Activated naive CD4-positive, alpha-beta T cell treated with anti-CD3 and anti-CD28 coated beads, Interleukin-2, amount 10 ng/mL, durations not matched to agents 7 days and 5 days (primary cell): Measurements from ENCODE around the gene UBXN4.
A peak's percentile ranks its signal among the peaks of the same experiment; 100 is the strongest.
"Not testable (repeated sequence)": the region's sequence is repeated elsewhere in the genome, so short reads cannot be mapped to it uniquely, and the experiment has no call there.

Experiments used
- CTCF ChIA-PET: fragments of 350-600 bp; sonication (Branson Sonifier 250); formaldehyde crosslinking; loops from one replicate; lab custom pipeline; 2021; ENCODE audit warnings: antibody characterized with exemption; lab: Charles Lee
- DNase-seq: peaks from one replicate; pipeline ENCODE4 v3.0.0-alpha.2; 2020
- H3K27ac Mint-ChIP-seq: one replicate; pipeline ENCODE4 v1.8.0; 2021; ENCODE audit warnings: mild to moderate bottlenecking, moderate library complexity, mixed read lengths
- H3K27me3 Mint-ChIP-seq: one replicate; pipeline ENCODE4 v1.8.0; 2021; ENCODE audit warnings: mild to moderate bottlenecking, mixed read lengths
- H3K36me3 Mint-ChIP-seq: one replicate; pipeline ENCODE4 v1.8.0; 2021; ENCODE audit warnings: mixed read lengths
- H3K4me1 Mint-ChIP-seq: one replicate; pipeline ENCODE4 v1.8.0; 2021; ENCODE audit warnings: mixed read lengths
- H3K4me3 Mint-ChIP-seq: one replicate; pipeline ENCODE4 v1.8.0; 2021; ENCODE audit warnings: mild to moderate bottlenecking, moderate library complexity, mixed read lengths
- H3K9me3 Mint-ChIP-seq: one replicate; pipeline ENCODE4 v1.8.0; 2021; ENCODE audit warnings: mixed read lengths

Gene UBXN4

DNA sequence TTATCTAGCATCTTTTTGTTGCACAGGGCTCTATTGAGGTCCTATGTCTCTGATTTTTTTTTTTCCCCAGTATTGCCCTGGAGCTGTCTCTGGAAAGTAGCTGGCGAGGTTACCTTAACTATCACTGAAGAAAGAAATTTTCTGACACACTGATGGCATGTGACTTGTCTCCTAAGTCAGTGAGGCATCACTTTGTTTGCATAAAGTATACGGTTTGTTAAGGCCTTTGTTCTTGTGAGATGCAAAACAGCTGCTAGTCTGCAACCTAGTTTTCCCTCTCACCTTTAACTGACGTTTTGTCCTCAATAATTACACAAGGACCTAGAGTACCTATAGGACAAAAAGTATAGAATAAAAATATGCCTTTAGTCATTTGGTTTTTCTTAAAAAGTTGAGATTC is 41.8 kb downstream of the UBXN4 start:
- CTCF ChIA-PET: interaction anchor here (0.7 to 2.8 kb wide), 2 partner anchors 14 to 20 kb away, joined by 3 to 11 read pairs; no protein-coding TSS in a partner anchor
- no peak for DNase-seq
- no peaks in the 10 kb centered on the region for H3K27me3 Mint-ChIP-seq
- no peak overlapping the region for H3K27ac Mint-ChIP-seq
- no peak overlapping the region for H3K4me3 Mint-ChIP-seq
- H3K9me3 Mint-ChIP-seq: no peaks in the 10 kb centered on the region
- no peaks in the 10 kb centered on the region for H3K4me1 Mint-ChIP-seq
- H3K36me3 Mint-ChIP-seq: peaks cover 63% of the 10 kb centered on the region

DNA sequence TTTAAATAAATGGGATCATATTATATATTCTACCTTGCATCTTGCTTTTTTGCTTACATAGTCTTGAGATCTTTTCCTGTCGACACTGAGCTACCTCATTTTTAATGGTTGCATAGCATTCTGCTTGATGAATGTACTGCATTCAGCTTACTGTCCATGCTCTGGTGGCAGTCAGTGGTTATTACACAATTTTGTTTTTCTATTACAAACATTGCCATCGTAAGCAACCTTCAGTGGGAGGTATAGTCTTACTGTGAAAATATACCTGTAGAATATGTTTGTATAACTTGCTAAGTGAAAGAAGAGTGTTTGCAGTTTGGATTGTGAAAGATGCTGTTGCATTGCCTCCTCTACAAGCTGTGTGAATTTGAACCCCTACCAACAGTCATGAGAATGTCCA is 43.4 kb downstream of the UBXN4 start:
- CTCF ChIA-PET: interaction anchor here (0.8 to 2.8 kb wide), 4 partner anchors 10 to 835 kb away, joined by 3 to 11 read pairs (median 6); no protein-coding TSS in a partner anchor
- H3K27me3 Mint-ChIP-seq: no peaks in the 10 kb centered on the region

DNA sequence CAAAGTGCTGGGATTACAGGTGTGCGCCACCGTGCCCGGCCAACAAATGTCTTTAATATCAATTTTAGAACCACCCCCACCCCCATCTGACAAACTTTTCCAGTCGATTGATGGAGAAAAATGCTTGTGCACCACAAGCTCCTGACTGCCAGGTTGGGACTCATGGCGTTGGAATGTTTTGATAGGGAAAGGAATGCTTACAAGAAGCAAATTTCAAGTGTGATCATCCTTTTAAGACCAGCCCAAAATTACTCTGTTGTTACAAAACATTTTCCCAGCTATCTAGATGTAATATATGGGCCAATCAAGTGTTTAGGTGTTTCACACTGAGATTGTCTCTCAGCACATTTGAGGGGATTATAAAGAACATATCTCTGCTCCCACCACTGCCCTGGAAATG is 45.2 kb downstream of the UBXN4 start:
- Mint-ChIP-seq H3K27ac (no peak overlapping the region), H3K36me3 (peaks cover 41% of the 10 kb centered on the region)

More for the DNA sequence above, 43.4 kb downstream of the UBXN4 start:
- Mint-ChIP-seq H3K36me3 (peaks cover 54% of the 10 kb centered on the region), H3K4me3 (no peak overlapping the region), H3K9me3 (no peaks in the 10 kb centered on the region), H3K27ac (no peak overlapping the region), H3K4me1 (no peaks in the 10 kb centered on the region)
- DNase-seq: no peak

DNA sequence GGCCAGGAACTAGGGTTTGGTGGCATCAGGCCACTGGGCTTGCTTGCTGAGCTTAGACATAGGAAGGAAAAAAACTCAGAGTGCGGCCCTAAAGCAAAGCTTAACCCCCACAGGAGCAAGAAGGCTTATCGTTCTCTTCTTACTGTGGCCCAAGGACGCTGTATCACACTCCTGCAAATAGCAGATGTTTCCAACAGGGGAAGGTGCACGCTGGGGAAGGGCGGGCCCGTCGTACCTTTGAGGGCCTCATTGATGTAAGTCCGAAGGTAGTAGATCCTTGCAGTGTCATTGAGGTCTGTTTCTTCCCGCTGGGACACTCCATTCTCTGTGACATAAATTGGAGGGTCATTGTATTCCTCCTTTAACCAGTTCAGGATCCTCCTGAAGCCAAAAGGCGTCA is 48.8 kb downstream of the UBXN4 start:
- Mint-ChIP-seq H3K36me3 (peaks cover 12% of the 10 kb centered on the region), H3K9me3 (no peaks in the 10 kb centered on the region), H3K4me3 (no peak overlapping the region), H3K27me3 (peaks cover 10% of the 10 kb centered on the region), H3K4me1 (peaks cover 15% of the 10 kb centered on the region), H3K27ac (no peak overlapping the region)
- CTCF ChIA-PET: no interaction called here
- DNase-seq: no peak

More for the DNA sequence above, 45.2 kb downstream of the UBXN4 start:
- H3K9me3 Mint-ChIP-seq: no peaks in the 10 kb centered on the region
- no peak overlapping the region for H3K4me3 Mint-ChIP-seq
- H3K27me3 Mint-ChIP-seq: peaks cover 3% of the 10 kb centered on the region
- DNase-seq: no peak
- CTCF ChIA-PET: interaction anchor here (1.2 to 2.1 kb wide), 2 partner anchors 10 to 11 kb away, joined by 3 to 6 read pairs; no protein-coding TSS in a partner anchor
- no peaks in the 10 kb centered on the region for H3K4me1 Mint-ChIP-seq

DNA sequence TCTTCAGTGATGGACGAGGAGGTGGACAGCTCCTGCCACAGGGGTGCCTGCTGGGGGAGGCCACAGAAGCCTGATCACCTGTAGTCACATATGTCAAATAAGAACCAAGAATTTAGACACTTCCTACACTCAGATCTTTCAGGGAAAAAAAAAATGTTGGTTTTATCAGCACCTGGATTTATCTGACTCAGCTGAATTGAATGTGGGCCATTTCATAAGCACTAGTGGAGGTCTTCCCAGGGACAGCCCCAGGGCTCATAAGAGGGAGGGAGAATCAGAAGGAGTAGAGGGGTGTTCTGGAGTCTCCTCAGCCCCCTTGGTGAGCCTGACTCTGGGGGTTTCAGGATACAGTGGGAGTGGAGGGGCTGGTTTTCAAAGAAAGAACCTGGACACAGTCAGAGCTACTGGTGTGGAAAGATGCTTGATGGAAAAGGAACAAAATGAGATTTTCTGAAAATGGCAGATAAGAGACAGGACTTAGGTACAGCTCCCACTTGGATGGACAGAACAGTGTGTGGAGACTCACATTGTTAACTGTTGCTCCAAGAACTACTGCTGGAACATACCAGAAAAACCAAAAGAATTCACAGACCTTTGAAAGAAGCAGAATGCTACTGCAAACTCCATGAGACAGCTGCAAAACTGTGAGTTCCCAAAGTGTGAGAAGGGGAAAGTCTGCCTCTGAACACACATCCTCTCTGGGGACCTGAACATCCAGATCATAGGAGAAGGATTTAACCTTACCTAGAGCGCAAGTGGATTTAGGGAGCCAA is 49.9 kb downstream of the UBXN4 start:
- no peak for DNase-seq
- Mint-ChIP-seq H3K36me3 (peaks cover 7% of the 10 kb centered on the region), H3K27ac (no peak overlapping the region), H3K27me3 (peaks cover 10% of the 10 kb centered on the region), H3K4me1 (peaks cover 17% of the 10 kb centered on the region), H3K9me3 (no peaks in the 10 kb centered on the region), H3K4me3 (no peak overlapping the region)
- CTCF ChIA-PET: no interaction called here

DNA sequence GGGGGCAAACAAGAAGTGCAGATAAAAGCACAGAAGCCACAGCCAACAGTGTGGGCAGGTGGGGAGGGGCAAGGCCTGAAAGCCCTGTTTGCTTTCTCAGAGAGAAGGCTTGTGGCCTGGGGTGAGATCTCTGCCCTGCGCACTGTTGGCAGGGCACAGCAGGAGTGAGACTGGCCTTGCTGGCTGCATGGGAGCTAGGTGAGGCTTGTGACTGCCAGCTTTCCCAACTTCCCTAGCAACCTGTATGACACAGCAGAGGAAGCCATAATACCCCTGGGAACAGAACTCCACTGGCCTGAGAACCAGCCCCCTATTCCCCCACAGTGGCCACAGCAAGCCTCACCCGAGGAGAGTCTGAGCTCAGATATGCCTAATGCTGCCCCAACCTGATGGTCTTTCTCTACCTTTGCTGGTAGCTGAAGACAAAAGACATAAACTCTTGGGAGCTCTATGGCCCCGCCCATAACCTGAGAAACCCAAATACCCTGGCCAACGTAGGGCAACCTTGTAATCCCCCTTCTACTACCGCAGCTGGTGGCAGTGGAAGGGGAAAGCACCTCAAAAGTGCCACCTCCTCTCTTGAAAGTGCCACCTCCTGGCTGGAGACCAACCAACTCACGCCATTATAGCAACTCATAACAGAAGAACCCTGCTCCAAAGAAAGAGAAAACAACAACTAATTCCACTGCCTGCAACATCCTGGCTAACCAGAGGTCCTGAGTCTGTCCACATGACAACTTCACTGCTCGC is 50.9 kb downstream of the UBXN4 start:
- Mint-ChIP-seq H3K9me3 (no peaks in the 10 kb centered on the region), H3K27ac (peak overlapping the region; percentile 24), H3K4me1 (peaks cover 17% of the 10 kb centered on the region), H3K4me3 (no peak overlapping the region), H3K27me3 (peaks cover 10% of the 10 kb centered on the region), H3K36me3 (peaks cover 1% of the 10 kb centered on the region)
- CTCF ChIA-PET: no interaction called here
- no peak for DNase-seq

DNA sequence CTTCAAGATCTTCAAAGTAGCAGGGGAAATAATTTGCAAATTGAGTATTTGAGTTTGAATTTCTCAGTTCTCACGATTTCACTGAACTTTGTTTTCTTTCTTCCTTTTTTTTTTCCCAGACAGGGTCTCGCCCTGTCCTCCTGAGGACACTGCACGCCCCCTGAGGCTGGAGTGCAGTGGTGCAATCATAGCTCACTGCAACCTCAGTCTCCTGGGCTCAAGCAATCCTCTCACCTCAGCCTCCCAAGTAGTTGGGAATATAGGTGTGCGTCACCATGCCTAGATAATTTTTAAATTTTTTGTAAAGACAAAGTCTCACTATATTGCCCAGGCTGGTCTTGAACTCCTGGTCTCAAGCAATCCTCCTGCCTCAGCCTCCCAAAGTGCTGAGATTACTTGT is 54.0 kb downstream of the UBXN4 start:
- CTCF ChIA-PET: interaction anchor here (0.6 to 2.1 kb wide), 3 partner anchors 11 to 68 kb away, joined by 3 to 8 read pairs (median 3); no protein-coding TSS in a partner anchor
- not testable (repeated sequence) for H3K27ac Mint-ChIP-seq
- H3K9me3 Mint-ChIP-seq: peaks cover 14% of the 10 kb centered on the region

DNA sequence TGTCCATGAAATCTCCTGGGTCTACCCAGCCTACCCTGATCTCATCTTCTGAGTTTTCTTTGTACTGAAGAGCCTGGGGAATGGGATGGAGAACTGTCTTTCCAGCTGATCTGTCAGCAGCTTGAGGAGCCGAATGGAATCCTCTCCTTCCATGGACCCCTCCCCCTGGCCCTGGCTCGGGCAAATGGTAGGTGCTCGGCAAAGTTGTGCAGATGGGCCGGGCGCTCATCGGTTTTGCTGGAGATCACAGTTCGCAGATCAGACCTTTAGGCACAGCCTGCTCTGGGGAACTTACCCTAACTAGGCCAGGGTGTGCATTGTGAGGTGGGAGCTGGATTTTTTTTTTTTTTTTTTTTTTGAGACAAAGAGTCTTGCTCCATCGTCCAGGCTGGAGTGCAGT is 55.0 kb downstream of the UBXN4 start:
- H3K4me3 Mint-ChIP-seq: no peak overlapping the region
- peaks cover 8% of the 10 kb centered on the region for H3K27me3 Mint-ChIP-seq
- H3K9me3 Mint-ChIP-seq: peaks cover 20% of the 10 kb centered on the region
- H3K27ac Mint-ChIP-seq: no peak overlapping the region
- CTCF ChIA-PET: interaction anchor here (0.9 to 3.9 kb wide), 17 partner anchors 9 to 813 kb away, joined by 3 to 21 read pairs (median 8); no protein-coding TSS in a partner anchor
- H3K4me1 Mint-ChIP-seq: peaks cover 17% of the 10 kb centered on the region
- peaks cover 5% of the 10 kb centered on the region for H3K36me3 Mint-ChIP-seq
- DNase-seq: no peak

More for the DNA sequence above, 54.0 kb downstream of the UBXN4 start:
- H3K4me1 Mint-ChIP-seq: peaks cover 17% of the 10 kb centered on the region
- DNase-seq, H3K27me3 Mint-ChIP-seq, H3K36me3 Mint-ChIP-seq, H3K4me3 Mint-ChIP-seq: not testable (repeated sequence)

DNA sequence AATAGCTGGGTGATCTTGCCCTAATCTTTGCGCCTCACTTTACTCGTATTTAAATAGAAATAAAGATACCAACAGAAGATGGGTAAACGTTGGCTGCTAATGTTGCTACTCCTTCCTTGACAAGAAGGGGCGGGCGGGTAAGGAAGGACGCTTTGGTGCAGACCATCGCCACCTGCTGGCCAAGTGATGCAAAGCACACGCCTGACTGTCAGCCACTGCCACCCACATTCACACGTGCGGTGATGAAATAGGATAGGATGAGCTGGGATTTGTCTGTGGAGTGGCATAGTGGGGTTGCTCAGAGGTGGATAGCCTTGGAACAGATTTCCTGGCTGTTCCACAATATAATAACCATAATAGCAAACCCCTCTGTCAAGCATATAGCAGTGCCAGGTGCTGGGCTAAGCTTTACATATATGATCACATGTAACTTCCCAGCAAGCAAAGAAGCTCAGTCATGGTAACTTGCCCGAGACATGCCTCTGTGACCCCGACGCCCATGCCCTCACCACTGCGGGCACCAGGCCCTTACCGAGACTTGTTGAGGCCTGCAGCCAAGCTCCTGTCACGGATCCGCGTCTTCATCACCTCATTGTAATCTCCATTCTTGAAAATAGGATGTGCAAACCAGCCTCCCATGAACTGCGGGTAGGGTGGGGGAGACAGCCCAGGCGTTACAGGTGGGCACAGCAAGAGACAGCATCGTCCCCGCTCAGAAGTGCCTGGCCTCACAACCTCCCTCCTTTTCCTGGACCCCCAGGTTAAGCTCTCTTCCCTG is 56.0 kb downstream of the UBXN4 start:
- H3K9me3 Mint-ChIP-seq: peaks cover 27% of the 10 kb centered on the region
- H3K4me1 Mint-ChIP-seq: peaks cover 14% of the 10 kb centered on the region
- peaks cover 5% of the 10 kb centered on the region for H3K36me3 Mint-ChIP-seq
- peaks cover 8% of the 10 kb centered on the region for H3K27me3 Mint-ChIP-seq
- no peak overlapping the region for H3K4me3 Mint-ChIP-seq
- H3K27ac Mint-ChIP-seq: no peak overlapping the region
- DNase-seq: peak; percentile 86
- CTCF ChIA-PET: interaction anchor here (0.6 to 3.9 kb wide), 24 partner anchors 9 to 863 kb away, joined by 3 to 21 read pairs (median 6); partner anchors contain the start of gene MCM6

DNA sequence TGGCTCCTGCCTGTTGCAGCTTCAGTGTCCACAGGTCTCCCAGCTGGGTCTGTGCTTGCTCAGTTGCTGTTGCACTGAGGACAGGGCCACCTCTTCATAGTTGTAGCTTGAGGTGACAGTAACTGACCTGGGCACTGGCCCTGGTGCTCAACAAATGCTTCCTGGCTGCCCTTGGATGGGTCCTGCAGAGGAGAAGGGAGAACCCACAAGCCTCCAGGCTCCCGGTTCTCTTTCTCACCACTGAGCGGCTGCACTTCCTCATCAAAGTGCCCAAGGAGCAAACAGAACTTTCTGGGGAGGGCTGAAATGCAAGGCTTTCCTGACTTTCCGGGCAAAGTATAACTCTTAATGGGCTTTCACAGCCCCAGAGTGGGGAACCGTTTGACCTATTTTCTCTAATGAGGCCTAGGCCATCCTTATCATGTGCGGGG is 56.6 kb downstream of the UBXN4 start:
- Mint-ChIP-seq H3K4me1 (peaks cover 10% of the 10 kb centered on the region), H3K27me3 (peaks cover 5% of the 10 kb centered on the region), H3K9me3 (peaks cover 27% of the 10 kb centered on the region), H3K36me3 (peaks cover 5% of the 10 kb centered on the region), H3K27ac (no peak overlapping the region), H3K4me3 (no peak overlapping the region)
- no peak for DNase-seq
- CTCF ChIA-PET: interaction anchor here (0.6 to 3.9 kb wide), 20 partner anchors 9 to 864 kb away, joined by 3 to 21 read pairs (median 7); partner anchors contain the start of gene MCM6

DNA sequence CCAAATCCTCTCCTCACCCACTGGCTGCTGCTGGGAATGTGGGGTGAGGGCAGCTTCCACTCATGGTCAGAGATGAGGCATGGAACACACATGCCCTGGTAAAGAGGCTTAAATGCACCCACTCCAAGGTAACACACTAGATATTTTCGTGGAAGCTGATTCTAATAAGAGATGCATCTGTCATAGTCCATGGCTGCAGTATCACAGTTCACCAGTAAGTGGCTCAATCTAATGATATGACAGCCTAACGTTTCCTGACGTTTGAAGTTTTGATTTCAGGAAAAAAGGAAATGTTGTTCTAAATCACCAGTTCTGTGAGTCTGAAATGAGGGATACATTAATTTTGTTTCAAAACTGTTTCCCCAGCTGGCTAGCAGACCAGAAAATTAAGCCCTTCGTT is 57.1 kb downstream of the UBXN4 start:
- Mint-ChIP-seq H3K4me1 (peaks cover 10% of the 10 kb centered on the region), H3K9me3 (peaks cover 27% of the 10 kb centered on the region), H3K4me3 (no peak overlapping the region), H3K27me3 (peaks cover 5% of the 10 kb centered on the region), H3K27ac (no peak overlapping the region), H3K36me3 (peaks cover 5% of the 10 kb centered on the region)
- DNase-seq: no peak
- CTCF ChIA-PET: interaction anchor here (0.8 to 3.9 kb wide), 16 partner anchors 8 to 810 kb away, joined by 3 to 21 read pairs (median 7); partner anchors contain the start of gene MCM6

DNA sequence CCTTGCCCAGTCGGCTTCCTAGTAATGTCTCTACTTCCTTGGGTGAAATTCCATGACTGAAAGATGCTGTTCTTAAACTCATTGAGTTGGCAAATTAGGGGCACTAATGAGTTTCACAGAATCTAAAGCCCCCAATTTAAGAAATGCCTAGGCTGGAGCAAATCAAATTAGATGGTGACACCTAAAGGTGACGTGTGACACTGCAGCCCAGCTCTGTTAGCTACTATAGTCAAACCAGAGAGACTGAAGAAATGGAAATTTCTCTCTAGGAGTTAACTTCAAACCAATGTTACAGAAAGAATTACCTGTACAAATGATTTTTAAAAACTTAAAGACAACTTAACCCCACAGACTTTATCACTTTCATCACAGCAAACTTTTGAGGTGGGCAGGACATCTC is 58.1 kb downstream of the UBXN4 start:
- Mint-ChIP-seq H3K9me3 (peaks cover 27% of the 10 kb centered on the region), H3K27me3 (peaks cover 2% of the 10 kb centered on the region), H3K27ac (no peak overlapping the region), H3K36me3 (peaks cover 5% of the 10 kb centered on the region), H3K4me1 (peaks cover 6% of the 10 kb centered on the region), H3K4me3 (no peak overlapping the region)
- DNase-seq: no peak
- CTCF ChIA-PET: interaction anchor here (0.6 to 3.9 kb wide), 7 partner anchors 14 to 811 kb away, joined by 3 to 19 read pairs (median 3); no protein-coding TSS in a partner anchor
